ENCODE data around the gene TM7SF2.

DNA sequence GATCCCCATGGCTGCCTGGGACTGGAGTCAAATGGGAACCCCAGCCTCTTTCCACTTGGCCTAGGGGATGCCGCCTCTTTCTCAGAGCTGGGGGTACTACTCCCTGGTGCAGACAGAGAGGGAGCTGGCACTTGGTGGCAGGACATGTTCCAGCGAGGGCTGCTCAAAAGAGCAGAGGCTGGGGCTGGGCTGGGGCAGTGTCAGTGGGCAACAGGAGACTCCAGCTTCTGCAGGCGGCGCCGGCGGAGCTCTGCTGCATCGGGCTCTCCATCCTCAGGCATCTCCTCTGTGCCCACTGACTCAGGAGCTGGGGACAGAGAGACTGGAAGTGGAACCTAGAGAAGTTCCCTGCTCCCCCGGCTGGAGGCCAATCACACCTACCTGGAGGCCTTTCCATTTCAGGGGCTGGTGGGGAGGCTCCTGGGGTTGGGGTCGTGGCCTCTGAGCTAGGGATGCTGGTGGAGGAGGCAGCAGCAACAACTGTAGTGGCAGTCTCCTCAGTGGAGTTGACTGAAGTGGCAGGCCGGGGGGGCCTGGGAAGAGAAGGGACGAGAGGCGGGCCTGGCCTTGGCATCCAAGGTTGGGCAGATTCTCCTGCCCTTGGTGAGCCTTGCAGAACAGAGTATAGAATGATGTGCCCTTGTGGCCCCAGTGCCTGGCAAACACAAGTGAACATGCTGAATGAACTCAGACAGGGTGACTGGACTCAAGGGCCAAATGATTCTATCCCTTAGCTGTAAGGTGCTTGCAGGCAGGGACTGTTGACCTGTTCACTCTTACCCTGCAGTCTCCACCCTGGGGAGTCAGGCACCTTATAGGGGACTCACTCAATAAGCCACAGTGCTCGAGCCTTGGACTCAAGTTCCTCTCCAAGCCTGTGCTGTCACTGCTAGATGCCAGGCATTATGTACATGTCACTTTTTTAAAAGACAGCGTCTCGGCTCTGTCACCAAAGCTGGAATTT lies 16.8 kb downstream of the TM7SF2 start:
- no peak for TF ChIP-seq YY1 (IDR thresholded peaks at IDR 0.05; ENCODE audit: insufficient read depth, insufficient read length)
- TF ChIP-seq ZNF274 (IDR thresholded peaks at IDR 0.05; ENCODE audit: low read depth, low read length): no peak
- no peak for TF ChIP-seq SUZ12 (IDR thresholded peaks at IDR 0.05; ENCODE audit: extremely low read depth, insufficient read depth, insufficient read length)
